ENCODE data around the gene GNGT2.

GNGT2 gene

DNA sequence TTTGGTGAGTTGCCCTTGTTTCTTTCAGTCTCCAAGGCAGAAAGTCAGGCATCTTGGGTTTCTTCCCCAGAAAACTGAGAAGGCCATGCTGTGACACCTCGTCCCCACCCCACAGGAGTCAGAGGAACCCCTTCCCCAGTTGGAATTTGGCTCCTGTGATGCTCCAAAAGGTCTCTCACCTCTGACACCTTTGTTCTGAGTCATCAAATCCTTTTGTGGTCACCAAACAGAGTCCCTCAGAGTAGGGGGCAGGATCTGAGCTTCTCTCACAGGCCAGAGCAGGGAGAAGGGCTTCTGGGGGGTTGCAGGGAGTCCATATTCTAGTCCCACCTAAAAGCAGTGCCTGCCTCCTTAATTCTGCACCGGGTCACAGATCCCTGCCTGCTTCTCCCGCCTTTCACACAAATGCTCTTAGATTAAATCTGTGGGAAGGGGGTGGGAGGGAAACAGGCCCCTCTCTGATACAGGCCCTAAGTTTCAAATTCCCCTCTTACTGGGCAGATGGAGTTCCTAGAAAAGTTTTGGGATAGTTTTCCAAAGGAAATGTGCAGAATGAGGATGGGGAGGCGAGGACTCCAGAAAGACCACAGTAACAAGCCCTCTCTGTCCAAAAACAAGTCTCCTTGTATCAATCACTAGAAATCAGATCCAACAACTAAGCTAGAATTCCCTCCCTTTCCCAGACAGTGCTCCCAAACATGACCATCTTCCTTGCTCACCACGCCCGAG lies 18.9 kb upstream of the GNGT2 start:
- no peak for DNase-seq

DNA sequence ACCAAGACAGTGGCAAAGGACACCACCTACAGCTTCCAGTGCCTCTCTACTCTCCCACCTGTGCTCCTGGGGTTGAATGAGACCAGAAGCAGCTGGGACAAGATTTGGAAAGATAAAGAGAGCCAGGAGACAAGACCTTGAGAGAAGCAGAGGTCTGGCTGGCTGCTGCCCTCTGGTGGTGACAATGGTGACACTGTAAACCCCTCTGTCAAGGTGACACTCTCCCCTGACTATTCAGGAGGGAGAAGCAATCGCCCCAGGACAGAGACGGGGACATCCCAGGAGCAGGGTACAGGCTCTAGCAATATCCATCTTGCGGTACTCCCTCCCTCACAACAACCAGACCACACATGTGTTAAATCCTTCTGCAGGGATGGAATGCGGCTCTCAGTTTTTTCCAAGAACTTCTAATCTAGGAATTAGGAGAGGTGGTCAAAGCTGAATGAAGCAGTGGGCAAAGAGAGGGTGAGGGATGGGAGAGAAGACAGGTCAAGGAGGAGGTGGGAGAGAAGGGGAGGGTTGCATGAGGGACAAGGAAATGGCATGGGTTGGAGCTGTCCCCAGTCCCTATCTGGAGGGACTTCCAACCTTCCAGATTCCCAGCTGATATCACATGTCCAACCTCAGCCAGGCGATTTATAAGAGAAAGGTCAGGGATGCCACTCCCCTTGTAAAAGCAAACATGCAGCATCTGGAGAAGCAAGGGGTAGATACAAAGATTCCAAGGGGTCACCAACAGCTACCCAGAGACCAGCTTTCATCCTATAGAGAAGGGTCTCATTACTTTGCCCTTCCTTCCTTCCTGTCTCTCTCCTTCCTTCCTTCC lies 17.3 kb upstream of the GNGT2 start:
- DNase-seq = peak; percentile 40

DNA sequence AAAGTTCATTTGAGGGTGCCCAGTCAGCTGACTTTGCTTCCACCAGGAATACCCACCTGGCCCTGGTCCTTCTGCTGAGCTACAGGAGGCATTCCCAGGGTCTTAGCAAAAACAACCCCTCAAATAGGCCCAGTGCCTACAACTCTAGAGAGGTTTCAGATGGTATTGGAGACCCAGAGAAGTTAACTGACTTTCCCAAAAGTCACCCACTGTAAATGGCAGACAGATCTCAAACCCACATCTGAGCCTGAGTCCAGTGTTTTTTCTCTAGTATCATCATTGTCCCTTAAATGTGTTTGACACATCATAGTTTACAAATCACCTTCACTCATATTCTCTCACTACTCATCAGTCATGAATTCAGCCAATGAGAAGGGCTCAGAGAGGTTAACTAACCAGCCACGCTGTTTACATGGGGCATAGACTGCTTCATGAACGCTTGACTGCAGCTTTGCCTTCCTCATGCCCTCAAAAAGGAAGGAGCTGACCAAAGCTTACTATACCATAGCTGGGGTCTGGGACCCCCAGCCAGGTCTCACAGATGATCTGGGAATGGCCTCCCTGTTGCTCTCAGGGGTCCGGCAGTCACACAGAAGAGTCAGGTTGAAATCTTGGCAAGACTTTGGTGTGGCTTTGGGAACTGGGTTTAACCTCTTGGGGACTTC lies 16.5 kb upstream of the GNGT2 start:
- no peak for DNase-seq

DNA sequence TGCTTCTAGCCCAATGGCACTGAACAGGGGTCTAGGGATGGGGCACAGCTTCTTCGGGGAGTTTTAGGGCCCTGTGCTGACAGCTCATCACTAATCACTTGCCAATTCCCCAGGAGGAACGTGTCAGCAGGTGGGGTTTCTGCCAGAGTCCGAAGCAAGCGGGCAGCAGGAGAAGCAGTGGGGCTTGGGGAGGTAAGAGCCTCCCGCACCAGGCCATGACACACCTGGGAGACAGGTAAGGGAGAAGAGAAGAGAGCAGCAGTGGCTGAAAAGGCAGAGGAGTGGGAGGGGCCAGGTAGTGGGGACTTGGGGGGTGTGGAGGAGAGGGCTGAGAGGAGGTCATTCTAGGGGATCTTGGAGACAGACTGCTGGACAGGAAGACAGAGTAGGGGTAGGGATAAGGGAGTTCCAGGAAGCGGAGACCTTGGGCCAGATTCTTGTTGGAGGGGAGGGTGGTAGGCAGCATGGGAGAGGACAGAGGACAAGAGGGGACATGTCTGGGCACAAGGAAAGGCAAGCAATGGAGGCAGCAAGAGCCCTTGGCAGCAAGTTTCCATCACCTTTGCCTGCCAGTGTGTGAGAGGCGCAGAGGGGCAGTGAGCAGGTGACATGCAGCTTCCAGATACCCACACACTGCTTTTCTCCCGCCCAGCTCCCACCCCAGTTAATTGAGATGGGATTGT lies 15.3 kb upstream of the GNGT2 start:
- DNase-seq = no peak

DNA sequence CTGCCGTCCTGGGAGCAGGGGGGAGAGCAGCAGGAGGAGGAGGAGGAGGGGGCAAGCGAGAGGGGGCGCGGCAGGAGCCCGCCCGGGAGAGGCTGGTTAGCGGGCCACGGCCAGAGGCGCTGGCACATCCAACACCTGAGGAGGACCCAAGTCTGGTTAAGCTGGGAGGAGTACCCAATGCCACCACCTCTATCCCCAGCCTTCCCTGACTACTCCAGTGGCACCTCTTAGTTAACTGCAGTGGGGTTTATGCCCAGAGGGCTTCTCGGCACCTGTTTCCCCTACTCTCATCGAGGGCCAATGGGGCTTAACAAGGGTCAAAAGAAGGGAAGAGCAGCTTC lies 14.6 kb upstream of the GNGT2 start:
- DNase-seq = no peak

DNA sequence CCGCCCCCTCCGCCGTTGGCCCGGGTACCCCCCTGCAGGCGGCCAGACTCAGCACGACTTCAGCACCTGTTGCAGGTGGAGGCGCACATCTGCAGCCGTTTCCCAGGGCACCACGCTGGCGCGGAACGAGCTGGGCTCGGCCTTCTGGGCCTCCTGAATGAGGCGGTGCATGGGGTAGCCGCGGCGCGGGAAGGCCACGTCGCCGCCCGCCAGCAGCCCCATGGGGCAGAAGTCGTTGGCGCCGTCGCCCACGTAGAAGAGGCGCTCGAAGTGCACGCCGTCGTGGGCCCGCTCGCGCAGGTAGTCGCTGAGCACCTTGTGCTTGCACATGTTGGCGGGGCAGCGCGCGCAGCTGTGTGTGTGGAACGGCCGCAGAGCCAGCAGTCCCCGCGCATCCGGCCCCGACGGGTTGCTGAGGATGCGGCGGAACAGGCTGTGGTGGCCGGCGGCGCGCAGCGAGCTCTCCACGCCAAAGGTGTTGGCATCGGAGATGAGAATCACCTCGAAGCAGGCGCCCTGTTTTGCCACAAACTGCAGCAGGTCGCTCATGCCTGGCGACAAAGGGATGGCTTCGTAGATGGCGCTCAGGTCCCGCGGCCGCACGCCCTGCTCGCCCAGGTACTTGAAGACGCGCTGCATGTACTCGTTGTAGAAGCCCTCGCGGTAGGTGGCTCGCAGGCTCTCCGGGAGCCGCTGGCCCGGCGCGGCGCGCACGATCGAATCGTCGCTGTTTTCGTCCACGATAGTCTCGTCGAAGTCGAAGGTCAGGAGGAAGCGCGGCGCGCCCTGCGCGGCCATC lies 14.0 kb upstream of the GNGT2 start:
- peak; percentile 39 for DNase-seq

DNA sequence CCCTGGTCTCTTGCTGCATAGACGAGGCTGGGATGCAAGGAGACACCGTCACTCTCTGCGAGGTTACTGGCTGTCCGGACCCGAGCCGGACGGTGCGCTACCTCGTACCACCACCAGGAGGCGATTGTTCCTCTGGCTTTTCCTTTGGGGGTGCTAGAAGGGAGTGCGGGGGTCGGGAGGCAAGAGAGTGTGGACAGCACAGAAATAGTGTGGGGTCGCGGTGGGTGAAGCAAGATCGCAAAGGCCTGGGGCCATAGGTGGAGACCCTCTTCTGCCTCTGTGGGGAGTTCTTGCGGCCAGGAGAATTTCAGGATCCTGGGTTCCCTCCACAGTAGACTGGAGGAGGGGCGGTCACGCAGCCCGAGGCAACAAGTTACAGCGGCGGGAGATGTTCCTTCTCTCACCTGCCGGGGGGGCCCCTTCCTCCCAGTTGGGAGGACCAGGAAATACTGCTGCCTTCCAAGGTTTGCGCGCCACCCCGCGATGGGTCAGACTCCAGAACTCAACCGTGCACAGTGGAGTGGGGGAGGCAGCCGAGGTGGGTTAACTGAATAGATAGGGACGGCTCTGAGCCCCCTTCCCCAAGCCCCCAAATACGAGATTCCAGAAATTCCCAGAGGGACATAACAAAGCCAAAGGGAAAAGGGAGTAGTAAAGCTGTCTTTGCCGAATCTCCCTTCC lies 13.3 kb upstream of the GNGT2 start:
- DNase-seq = peak; percentile 28

DNA sequence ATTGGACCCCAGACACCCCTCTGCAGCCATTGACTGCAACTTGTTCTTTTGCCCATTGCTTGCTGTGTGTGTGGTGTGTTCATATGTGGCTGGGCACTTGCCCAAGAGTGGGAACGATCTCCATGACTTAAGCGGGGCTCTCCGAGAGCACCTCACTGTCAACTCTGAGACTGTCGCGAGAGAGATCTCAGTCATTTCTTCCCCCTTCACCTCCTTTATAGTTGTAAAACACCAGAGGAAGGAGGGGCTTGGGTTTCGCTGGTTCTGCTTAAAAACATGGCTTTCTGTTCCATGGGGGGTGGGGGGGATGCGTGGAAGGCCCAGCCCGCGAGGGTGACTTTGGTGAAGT lies 12.8 kb upstream of the GNGT2 start:
- no peak for DNase-seq

DNA sequence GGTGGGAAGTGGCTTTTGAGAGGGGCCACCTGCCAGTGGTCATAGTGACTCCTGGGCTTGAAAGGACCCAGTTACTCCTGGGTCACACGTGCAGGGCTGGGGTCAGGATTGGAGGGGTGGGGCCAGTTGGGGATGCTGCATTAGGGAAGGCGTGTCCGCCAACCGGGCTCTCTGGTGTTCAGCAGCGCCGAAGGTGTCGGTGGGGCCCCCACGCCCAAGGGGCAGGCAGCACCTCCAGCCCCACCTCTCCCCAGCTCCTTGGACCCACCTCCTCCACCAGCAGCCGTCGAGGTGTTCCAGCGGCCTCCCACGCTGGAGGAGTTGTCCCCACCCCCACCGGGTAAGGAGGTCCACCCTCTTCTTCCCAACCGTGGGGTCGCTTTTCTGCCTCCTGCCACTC lies 9.6 kb upstream of the GNGT2 start:
- DNase-seq = no peak

- DNase-seq = no peak
Measured at GRCh38 chr17:49218941-49219913, 8.9 kb upstream of the GNGT2 start.

DNA sequence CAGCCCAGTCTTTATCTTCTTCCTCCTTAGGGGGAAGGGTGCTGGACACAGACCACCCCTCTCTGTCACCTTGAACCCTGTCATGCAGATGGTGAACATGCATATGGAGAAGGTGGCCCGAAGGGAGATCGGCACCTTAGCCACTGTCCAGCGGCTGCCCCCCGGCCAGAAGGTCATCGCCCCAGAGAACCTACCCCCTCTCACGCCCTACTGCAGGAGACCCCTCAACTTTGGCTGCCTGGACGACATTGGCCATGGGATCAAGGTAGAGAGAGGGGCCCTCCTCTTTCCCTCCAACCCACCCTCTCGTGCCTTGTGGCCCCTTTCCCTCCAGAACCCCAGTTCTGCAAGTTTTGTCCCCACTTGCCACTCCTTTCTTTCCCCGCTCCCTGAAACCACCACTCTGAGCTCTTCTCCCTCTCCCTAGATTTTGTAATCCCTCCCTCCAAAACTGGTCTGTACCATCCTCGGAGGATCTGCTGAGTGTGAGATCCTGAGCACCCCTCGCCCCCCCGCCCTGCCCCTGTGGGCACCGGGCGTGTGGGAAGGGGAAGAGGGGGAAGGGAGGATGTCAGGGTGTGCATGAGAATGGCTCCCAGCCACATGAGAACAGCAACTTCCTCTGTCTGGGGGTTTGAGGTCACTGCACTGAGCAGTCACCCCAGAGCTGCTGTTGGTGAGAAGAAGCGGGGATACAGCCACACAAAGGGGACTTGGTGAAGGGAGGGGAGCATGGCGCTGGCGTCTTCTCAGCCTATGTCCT lies 7.5 kb upstream of the GNGT2 start:
- DNase-seq = no peak

DNA sequence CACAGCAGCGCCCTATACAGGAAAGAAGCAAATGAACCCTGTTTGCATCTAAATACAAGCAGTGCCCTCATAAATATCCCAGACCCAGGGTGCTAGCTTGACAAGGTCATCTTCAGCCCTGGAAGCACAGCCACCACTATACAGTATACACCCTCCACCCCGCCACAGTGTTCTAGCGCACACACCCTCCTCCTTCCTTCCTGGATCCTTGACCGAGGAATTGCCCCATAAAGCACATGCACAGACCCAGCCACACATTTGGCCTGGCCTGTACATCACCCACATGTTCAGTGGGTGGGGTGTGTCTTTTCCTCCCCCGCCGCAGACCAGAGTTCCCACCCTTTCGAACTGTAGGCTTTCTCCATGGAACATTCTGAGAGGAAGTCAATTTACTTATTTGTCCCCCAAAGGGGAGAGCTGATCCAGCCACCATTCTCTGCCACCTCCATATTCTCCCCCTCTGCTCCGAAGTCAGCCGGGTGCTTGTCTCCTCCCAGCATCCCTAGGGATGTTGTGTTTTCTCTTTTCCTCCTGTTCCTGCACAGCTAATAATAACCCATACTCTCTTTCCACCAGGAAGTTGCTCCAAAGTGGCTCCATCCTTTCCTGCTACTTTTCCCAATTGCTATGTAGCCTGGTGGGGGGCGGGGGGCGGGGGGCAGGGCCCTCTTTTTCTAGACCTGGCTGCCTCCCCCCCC lies 6.7 kb upstream of the GNGT2 start:
- no peak for DNase-seq

- no peak for DNase-seq
Measured at GRCh38 chr17:49216482-49216881, 6.1 kb upstream of the GNGT2 start.

GRCh38 chr17:49214676-49215360 lies 4.4 kb upstream of the GNGT2 start:
- DNase-seq = no peak

DNA sequence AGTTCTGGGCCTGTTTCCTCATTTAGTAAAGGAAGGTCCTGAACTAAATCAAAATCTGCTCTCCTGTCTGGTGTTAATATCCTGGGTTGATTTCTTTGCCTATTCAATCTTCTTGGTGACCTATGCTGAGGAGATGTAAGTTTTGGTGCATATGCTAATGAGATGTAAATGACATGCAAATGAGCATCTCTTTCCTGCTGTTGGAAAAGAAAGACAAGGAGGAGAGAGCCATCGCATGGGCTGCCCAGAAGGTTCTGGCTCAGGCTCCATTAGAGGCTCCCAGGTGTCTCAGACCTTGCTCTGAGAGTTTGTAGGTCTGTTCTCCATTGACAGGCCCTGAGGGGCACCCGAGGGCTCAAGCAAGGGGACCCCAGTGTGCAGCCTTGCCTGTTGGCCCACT lies 3.5 kb upstream of the GNGT2 start:
- no peak for DNase-seq

GRCh38 chr17:49213399-49213798 lies 3.0 kb upstream of the GNGT2 start:
- no peak for DNase-seq

DNA sequence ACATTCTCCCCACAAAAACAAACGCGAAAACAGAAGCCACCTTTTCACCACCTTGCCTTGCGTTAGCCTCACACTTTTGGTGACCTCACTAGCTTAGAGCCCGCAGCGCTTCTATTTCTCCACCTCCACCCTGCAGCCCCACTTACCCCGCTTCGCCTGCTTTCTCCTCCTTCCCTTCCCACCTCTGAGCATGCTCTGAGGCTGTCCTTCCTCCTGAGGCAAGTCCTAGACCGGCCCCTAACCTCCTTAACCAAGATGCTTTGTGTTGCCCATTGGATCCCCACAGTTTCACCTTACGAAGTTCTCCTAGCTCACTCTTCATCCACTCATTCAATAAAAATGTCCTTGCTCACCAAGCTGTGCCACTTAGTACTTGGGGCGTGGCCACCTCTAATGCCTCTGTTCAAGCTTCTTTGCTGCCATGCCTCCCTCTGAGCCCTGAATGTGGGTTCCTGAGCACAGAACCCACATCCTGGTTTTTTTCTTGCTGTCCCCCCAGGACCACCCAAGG lies 1.3 kb downstream of the GNGT2 start:
- DNase-seq = no peak

DNA sequence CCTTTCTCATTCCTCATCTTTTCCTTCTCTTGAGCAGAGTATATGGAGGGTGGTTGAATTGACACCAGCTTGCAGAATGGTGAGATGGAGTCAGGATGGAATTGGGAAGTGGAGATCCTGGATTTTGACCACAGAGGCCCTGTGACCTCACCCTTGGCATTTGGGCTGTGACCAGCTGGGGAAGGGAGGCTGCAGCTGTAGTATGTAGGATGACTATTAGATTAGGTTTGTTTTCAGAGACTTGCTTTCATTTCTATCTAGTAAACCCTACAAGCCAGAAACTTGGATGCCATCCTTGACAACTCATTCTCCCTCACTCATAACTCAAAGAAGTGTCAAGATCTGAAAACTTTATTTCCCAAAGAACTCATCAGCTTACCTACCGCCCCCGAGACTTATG lies 5.9 kb downstream of the GNGT2 start:
- DNase-seq = no peak

- no peak for DNase-seq
Measured at GRCh38 chr17:49203796-49204195, 6.6 kb downstream of the GNGT2 start.
